ENCODE measurements around the gene LIPH.

DNA sequence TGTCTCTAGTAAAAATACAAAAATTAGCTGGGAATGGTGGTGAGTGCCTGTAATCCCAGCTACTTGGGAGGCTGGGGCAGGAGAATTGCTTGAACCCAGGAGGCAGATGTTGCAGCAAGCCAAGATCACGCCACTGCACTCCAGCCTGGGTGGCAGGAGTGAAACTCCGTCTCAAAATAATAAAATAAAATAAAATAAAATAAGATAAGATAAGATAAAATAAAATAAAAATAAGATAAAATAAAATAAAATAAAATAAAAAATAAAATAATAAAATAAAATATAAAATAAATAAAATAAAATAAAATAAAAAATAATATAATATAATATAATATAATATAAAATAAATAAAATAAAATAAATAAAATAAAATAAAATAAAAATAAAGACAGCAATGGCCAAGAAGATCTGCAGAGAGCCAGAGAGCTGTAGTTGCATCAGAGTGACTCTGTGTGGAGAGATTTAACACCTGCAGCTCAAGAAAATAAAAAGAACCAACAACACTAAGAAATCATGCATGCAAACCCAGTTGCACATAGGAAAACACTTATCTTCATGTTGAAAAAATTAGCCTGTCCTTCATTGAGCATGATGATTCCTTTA lies 25.9 kb downstream of the LIPH start:
- no peak for TF ChIP-seq RAD21 (IDR thresholded peaks at IDR 0.05 in 1 of 2, conservative IDR thresholded peaks at IDR 0.05 in 1 of 2; ENCODE audit: low read depth in 2 of 2, low read length in 2 of 2)
- TF ChIP-seq GTF2F1 (IDR thresholded peaks at IDR 0.05; ENCODE audit: borderline replicate concordance, low read depth, low read length), result no peak
- no peak for TF ChIP-seq CTCF (IDR thresholded peaks at IDR 0.05; ENCODE audit: control extremely low read depth in 1 of 3, insufficient read depth in 1 of 3, low read depth in 1 of 3, low read length in 3 of 3)
- no peak for TF ChIP-seq SP1 (IDR thresholded peaks at IDR 0.05; ENCODE audit: low read depth, low read length)
- TF ChIP-seq CTBP2 (IDR thresholded peaks at IDR 0.05; ENCODE audit: borderline replicate concordance, insufficient read depth, insufficient read length, low read length), result no peak

Measured in H1 (cell line).